Right lobe of liver (tissue), 4 donors: Measurements from ENCODE around the gene SLC22A1.

Source experiments
- CTCF ChIP-seq, 4 donors: fragments of 200-600 bp in 3 of 4; fragments of 450-650 bp in 1 of 4; IDR thresholded peaks; one replicate each; pipeline versions ENCODE4 v1.5.1 to v1.8.0; 2016 to 2022; ENCODE audit warnings: antibody characterized with exemption in 4 of 4, mild to moderate bottlenecking in 2 of 4
- POLR2A ChIP-seq: fragments of 450-650 bp; IDR thresholded peaks from one replicate; pipeline ENCODE4 v1.6.1; 2017; ENCODE audit warnings: antibody characterized with exemption, mild to moderate bottlenecking
- donor health status: DM: no; HTN: no; CAD: no.
- donor health status: DM: no; HTN: no; CAD: no.
- donor health status: DM: no; HTN: yes; CAD: no.

DNA sequence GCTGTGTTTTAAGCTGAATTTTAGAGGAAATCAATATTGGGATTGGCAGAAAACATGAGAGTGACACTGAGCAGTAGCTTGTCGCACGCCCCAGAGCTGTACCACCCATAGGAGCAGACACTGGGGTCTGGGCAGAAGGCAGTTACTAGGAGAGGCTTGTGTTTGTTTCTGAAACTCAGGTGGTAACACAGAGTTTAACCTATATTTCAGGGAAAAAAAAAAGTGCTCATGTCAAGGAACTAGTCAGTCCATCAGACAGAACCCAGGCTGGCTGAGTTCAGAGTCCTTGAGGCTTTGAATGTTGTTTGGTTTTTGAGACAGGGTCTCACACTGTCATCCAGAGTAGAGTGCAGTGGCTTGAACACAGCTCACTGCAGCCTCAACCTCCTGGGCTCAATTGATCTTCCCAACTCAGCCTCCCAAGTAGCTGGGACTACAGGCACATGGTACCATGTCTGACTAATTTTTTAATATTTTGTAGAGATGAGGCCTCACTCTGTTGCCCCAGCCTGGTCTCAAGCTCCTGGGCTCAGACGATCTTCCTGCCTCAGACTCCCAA, 6.6 kb downstream of the SLC22A1 start:
- TF ChIP-seq CTCF (IDR thresholded peaks at IDR 0.05) (no peak), POLR2A (no peak)
